Measurements from ENCODE around the gene STARD10.

Gene STARD10

GRCh38 chr11:72780296-72781062 lies 13.4 kb downstream of the STARD10 start:
- DNase-seq (ENCODE audit: low read depth in 2 of 2) = no peak

GRCh38 chr11:72779495-72780128 lies 14.2 kb downstream of the STARD10 start:
- DNase-seq (ENCODE audit: low read depth in 2 of 2) = no peak

- DNase-seq (ENCODE audit: low read depth in 2 of 2) = no peak
Measured at GRCh38 chr11:72778535-72779494, 15.0 kb downstream of the STARD10 start.

- DNase-seq (ENCODE audit: low read depth in 2 of 2) = no peak
Measured at GRCh38 chr11:72777755-72778278, 16.0 kb downstream of the STARD10 start.

GRCh38 chr11:72776844-72777754 lies 16.7 kb downstream of the STARD10 start:
- no peak for DNase-seq (ENCODE audit: low read depth in 2 of 2)

GRCh38 chr11:72776117-72776843 lies 17.6 kb downstream of the STARD10 start:
- no peak for DNase-seq (ENCODE audit: low read depth in 2 of 2)

GRCh38 chr11:72775288-72776110 lies 18.3 kb downstream of the STARD10 start:
- no peak for DNase-seq (ENCODE audit: low read depth in 2 of 2)

- DNase-seq (ENCODE audit: low read depth in 2 of 2) = no peak
Measured at GRCh38 chr11:72774499-72774898, 19.3 kb downstream of the STARD10 start.

- no peak for DNase-seq (ENCODE audit: low read depth in 2 of 2)
Measured at GRCh38 chr11:72773696-72774095, 20.2 kb downstream of the STARD10 start.

GRCh38 chr11:72773291-72773690 lies 20.6 kb downstream of the STARD10 start:
- no peak for DNase-seq (ENCODE audit: low read depth in 2 of 2)

GRCh38 chr11:72772059-72772458 lies 21.8 kb downstream of the STARD10 start:
- no peak for DNase-seq (ENCODE audit: low read depth in 2 of 2)

- no peak for DNase-seq (ENCODE audit: low read depth in 2 of 2)
Measured at GRCh38 chr11:72771507-72771906, 22.3 kb downstream of the STARD10 start.

GRCh38 chr11:72770799-72771198 lies 23.0 kb downstream of the STARD10 start:
- no peak for DNase-seq (ENCODE audit: low read depth in 2 of 2)

- no peak for DNase-seq (ENCODE audit: low read depth in 2 of 2)
Measured at GRCh38 chr11:72769680-72770079, 24.2 kb downstream of the STARD10 start.

- no peak for DNase-seq (ENCODE audit: low read depth in 2 of 2)
Measured at GRCh38 chr11:72768581-72768980, 25.3 kb downstream of the STARD10 start.

GRCh38 chr11:72767203-72768062 lies 26.4 kb downstream of the STARD10 start:
- DNase-seq (ENCODE audit: low read depth in 2 of 2) = no peak

GRCh38 chr11:72766152-72766902 lies 27.5 kb downstream of the STARD10 start:
- no peak for DNase-seq (ENCODE audit: low read depth in 2 of 2)

GRCh38 chr11:72764503-72764902 lies 29.3 kb downstream of the STARD10 start:
- DNase-seq (ENCODE audit: low read depth in 2 of 2) = no peak

Measured in stimulated activated CD8-positive, alpha-beta memory T cell treated with anti-CD3 and anti-CD28 coated beads, Interleukin-15, amount 100 ng/mL, for 48 hours (primary cell).